ENCODE results near the gene UNC5C.

- TF ChIP-seq POLR2AphosphoS5 (IDR thresholded peaks at IDR 0.05) (no peak), CTCF (IDR thresholded peaks at IDR 0.05) (no peak)
Observed at GRCh38 chr4:95402299-95402698, 146.5 kb downstream of the UNC5C start.
